Raji (cell line): Measurements from ENCODE around the gene DNAJC25.

Experiments used
- POLR2A ChIP-seq: IDR thresholded peaks from 2 replicates; pipeline ENCODE4 v1.6.1; 2011; ENCODE audit warnings: low read depth, low read length, control low read depth; ENCODE audit not compliant: insufficient read depth

DNAJC25 gene

GRCh38 chr9:111631214-111631971 lies at the start of gene DNAJC25:
Gene DNAJC25, plus strand, starts transcription at chr9:111631334. Its CDS starts 74 bp downstream, at chr9:111631408.
- TF ChIP-seq POLR2A, result peak; percentile 99

DNA sequence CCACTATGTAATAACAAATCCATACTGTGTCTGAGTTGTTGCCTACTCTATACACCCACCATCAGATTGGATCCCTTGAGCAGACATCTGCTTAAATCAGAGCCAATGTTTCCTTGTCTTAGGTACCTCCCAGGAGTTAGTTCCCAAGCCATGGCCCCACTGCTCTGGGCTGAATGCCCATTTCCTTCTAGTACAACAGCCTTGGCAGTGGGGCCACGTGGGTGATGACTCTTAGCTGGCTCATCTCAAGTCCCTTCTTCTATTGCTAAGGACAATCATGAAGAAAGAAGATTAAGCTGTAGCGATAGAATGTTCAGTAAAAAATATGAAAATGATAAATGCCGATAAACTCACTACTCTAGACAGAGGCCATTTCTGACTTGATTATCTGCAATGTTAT lies 48.2 kb upstream of the DNAJC25 start:
- no peak for TF ChIP-seq POLR2A

- no peak for TF ChIP-seq POLR2A
Observed at GRCh38 chr9:111586378-111586777, 44.8 kb upstream of the DNAJC25 start.

GRCh38 chr9:111588846-111589245 lies 42.3 kb upstream of the DNAJC25 start:
- no peak for TF ChIP-seq POLR2A

DNA sequence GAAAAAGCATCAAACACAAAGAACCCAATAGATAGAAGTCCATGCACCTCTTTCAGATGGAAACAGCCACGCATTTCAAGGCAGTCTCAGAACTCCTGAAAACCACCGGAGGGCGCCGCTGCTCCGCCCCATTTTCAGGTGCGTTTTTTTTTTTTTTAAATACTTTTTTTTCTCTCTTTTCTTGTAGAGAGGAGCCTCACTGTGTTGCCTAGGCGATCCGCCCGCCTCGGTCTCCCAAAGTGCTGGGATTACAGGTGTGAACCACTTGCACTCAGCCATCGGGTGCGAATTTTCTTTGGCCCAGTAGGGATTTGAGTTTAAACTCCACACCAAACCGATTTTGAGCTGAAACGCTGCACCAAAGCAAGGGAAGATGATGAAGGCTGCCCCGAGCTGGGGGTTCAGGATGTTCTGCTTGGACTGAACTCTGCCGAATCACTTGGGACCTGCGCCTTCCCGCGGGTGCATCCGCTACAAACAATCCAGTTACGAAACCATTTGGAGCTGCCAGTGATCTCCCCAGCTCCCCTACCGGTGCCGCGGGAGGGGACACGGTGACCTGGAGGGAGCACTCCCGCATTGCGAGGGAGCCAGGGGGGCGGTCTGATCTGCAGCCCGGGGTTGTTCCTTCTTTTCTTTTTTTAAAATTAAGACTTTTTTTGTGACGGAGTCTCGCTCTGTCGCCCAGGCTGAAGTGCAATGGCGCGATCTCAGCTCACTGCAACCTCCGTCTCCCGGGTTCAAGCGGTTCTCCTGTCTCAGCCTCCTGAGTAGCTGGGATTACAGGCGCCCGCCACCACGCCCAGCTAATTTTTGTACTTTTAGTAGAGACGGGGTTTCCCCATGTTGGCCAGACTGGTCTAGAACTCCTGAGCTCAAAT lies 33.0 kb upstream of the DNAJC25 start:
- TF ChIP-seq POLR2A, result no peak

GRCh38 chr9:111598733-111599091 lies 32.4 kb upstream of the DNAJC25 start:
- TF ChIP-seq POLR2A, result no peak

- TF ChIP-seq POLR2A, result no peak
Observed at GRCh38 chr9:111599092-111599954, 31.8 kb upstream of the DNAJC25 start, which contains the start of gene PTGR1. Gene PTGR1, minus strand, starts transcription at chr9:111599647. Its CDS starts 2,225 bp downstream, at chr9:111597422.

GRCh38 chr9:111599955-111600343 lies 31.2 kb upstream of the DNAJC25 start:
- no peak for TF ChIP-seq POLR2A

DNA sequence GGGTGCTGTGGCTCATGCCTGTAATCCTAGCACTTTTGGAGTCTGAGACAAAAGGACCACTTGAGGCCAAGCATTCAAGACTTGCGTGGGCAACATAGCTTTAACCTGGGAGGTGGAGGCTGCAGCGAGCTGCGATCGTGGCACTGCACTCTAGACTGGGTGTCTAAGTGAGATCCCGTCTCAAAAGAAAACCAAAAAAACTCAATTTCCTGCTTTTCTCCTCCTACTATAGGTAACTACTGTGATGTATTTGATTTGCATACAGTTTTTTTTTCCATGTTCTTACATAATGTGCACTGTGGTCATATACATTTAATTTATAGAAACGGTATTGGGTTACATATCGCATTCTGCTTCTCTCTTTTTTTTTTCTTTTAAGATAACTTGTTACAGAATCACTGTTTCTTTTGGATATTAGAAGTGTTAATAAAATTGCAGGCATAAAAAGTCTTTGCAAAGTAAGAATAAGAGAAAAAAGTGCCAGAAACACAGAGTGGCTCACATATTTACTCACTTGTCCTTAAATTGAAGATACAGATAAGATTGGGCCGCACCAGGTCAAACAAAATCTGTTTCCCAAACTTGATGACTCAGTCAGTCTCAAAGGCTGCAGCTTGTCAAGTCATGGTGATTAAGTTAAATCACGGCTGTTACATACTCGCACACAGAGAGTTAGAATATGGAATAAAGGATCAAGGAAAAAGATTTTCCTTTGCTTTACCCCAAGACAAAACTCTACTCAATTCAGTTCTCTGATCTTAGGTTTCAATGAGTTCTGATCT lies 29.7 kb upstream of the DNAJC25 start:
- no peak for TF ChIP-seq POLR2A

DNA sequence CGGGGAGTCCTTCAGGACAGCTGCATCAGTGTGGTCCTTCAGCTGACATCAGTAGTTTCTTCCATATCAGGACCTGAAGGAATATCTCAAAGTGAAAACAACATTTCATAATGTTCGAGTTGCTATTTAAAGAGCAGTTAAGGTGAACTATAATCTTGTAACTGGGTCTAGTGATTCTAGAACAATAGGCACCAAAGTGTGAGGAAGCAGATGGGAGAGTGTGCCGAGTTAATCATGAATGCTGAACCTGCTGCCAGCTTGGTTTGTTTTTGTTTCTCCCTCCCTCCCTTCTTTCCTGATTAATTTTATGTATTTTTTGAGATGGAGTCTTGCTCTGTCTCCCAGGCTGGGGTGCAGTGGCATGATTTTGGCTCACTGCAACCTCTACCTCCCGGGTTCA lies 28.1 kb upstream of the DNAJC25 start:
- no peak for TF ChIP-seq POLR2A

DNA sequence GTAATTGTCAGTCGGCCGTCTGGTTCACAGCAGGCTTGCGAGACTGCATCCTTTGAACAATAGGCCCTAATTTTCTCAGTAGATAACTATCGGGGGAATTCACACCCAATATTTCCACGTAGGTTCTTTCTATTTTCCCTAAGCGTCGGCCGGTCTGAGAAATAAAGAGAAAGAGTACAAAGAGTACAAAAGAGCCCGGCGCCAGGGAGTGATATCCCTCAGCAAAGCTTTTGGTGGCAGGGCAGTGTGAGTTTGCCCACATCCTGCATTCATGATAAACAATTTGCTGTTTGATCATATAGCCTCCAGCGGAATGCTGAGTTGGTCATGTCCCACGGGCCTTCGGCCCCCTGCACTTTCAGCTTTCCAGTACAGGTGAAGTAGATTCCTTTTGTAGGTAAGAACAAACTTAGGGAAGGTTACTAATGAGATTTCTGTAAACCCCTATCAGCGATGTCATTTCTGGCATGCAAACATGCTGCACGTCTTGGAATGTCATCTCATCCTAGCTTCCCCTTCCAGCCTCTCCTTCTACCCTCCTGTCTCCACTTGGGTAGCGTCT lies 27.0 kb upstream of the DNAJC25 start:
- no peak for TF ChIP-seq POLR2A

- no peak for TF ChIP-seq POLR2A
Observed at GRCh38 chr9:111605041-111605559, 26.0 kb upstream of the DNAJC25 start.

DNA sequence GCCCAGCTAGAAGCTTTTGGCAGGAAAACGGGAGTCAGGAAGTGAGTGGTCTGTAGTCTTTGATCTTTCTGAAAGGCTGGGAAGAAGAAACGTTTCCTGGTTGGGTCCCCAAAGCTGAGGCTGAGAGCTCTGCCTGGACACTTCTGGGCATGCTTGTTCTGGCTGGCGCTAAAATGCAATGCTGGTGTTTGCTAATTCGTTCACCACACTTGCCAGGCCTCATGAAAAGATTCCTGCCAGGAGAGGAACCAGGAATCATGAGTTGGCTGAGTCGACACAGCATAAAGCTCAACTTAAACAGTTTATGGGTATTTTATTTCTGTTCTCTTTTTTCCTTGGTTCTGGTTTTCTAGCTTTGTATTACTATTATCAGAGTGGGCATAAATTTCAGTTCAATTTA lies 21.0 kb upstream of the DNAJC25 start:
- no peak for TF ChIP-seq POLR2A

GRCh38 chr9:111610845-111611244 lies 20.3 kb upstream of the DNAJC25 start:
- TF ChIP-seq POLR2A, result no peak
